LoVo (cell line): ENCODE results near the gene CRACDL.

ENCODE experiments used
- DNase-seq: peaks from one replicate; pipeline ENCODE4 v3.0.0-alpha.2; 2016; ENCODE audit warnings: low spot score

CRACDL gene

DNA sequence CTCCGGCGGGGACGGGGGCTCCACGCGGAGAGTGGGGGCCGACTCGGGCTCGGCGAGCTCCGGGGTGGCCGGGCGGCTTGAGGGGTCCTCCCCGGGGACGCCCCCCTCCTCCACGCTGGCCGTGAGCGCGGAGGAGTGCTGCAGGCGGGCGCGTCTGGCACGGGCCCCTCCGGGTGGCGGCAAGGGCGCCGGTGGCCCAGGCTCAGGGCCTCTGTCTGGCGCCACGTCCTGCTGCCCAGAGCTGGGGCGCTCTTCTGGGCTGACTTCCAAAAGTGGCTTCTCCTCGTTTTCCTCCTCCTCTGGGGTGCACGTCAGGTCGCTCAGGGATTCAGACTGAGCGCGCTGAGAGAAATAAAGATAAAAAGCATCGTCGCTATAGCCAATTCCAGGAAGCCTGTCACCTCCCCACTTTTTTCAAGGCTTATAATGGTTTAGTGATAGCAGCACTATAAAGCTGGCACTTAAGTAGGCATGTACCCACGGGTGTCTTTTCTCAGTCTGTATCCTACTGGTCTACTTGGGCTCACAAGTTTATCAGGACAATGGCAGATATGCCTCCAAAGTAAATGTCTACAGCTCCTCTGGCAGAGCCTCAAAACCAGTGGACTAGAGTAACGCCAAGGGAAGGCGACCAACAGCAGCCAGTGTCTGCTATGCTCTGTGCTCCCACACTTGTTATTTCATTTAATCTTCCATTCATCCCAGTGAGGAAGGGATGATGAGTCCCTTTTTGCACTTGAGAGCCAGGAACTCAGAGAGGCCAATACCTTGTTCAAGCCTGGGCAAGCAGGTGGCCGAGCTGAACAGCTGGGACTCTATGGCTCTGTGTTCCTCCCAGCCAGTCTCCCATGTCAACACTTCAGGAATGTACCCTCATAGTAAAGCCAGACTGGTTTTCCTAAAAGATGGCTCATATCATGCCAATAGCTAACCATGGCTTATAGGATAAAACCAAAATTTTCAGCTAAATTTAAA is 112.5 kb downstream of the CRACDL start:
- DNase-seq: no peak

DNA sequence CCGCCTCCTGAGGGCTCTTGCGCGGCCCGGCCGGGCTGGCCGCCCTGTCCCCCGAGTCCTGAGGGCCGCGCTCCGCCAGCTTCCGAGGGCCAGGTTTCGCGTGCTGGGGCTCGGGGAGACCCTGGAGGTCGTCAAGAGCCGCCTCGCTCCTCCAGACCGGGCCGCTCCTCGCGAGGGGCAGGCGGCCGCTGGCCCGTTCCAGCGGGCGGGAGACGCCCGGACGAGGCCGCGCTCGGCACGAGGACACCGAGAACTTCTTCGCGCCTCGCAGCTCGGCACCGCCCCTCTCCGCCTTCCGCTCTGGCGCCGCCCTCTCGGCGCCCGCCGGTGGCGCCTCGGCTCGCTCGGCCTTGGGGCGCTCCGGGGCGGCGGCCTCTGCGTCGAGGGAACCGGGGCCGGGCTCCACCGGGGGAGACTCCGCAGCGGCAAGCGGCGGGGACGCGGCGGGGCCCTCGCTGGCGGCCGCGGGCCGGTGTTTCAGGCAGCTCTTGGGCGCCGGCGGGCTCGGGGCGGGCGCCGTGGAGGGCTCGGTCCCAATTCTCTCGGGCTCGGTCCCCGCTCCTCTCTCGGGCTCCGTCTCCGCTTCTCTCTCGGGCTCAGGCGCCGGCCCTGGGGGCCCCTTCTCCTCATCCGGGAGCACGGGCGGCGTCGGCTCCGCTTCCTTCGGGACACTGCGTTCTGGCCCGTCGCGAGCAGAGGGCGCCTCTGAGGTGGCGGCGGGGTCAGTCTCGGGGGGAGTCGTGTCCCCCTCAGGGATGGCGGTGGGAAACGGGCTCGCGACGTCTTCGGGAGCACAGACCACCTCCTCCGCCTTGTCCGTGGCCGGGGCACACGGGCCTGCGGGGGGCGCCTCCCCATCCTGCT is 113.5 kb downstream of the CRACDL start:
- DNase-seq: no peak

DNA sequence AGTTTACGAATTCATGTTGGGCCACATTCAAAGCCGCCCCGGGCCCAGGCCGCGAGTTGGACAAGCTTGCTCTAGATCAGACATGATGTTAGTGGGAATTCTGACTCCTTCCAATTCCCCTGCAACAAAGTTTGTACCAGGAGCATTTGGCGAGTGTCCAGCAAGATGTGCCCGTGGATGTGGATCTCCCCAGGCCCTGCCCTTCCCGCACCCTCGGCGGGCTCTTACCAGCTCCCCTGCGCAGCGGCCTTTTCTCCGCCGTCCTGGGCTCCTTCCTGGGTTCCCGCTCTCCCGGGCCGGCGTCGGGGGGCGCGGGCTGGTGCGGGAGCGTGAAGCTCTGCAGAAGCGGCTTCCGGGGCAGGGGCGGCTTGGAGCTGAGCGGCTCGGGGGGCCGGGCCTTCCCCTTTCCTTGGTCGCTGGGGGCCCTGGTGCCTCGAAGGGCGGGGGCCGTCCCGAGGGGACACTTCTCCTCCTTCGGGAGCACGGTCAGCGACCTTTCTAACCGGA is 114.3 kb downstream of the CRACDL start:
- no peak for DNase-seq

DNA sequence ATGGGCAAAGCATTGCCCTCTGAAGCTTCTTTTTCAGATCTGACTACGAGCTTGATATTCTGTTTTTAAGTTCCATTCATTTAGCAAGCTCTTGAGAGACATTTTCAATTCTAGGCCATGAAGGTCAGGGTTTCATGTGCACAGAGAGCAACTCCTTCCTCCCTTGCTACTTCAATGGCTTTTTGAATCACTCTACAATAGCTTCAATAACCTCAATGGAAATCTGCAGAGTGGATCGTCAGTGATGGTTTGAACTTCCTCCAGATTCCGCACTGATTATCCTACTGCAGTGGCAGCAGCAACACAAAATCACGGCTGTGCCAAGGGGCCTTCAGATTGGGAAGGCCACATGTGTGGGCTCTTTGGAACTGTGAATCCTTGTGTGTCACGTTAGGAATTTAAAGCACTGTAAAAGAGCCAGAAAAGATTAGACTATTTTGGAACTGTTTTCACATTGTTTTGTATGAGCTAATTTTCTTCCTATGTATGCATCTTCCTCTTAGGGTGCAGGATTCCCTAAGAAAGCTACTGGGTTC is 116.7 kb downstream of the CRACDL start:
- no peak for DNase-seq

DNA sequence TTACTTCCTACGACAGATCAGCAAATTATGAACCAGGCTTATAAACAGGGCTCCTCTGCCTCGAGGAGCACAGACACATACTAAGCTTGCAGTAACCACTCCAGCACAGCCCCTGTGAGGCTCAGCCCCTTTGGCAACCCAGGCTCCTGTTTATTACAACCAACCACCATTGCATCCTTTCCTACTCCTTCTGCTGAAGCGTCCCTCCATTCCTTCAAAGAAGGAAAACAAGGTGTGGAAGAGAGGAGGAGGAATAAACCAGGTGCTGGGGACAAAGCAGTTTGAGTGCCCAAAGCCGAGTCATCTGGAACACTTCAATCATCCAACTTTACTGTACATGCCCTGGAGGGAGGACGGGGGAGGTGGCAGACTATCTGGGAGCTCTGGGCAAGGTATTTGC is 117.9 kb downstream of the CRACDL start:
- no peak for DNase-seq

DNA sequence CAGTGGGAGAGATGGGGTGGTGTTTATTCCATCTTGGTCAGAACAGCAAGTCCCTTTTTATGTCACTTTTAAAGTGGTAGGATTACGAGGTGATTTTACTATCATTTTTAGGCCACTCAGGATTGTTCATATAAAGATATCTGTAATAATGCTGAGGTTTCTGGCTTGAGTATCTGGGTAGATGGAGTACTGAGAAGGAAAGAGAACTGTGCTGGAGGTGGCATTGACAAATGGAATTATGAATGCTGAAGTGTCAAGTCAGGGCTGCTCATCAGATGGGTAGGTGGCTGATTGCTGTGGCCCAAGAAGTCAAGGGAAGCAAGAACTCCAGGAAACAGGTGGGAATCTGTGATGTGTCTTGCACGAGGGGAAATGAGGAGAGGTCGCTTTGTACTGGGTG is 119.7 kb downstream of the CRACDL start:
- DNase-seq: no peak

DNA sequence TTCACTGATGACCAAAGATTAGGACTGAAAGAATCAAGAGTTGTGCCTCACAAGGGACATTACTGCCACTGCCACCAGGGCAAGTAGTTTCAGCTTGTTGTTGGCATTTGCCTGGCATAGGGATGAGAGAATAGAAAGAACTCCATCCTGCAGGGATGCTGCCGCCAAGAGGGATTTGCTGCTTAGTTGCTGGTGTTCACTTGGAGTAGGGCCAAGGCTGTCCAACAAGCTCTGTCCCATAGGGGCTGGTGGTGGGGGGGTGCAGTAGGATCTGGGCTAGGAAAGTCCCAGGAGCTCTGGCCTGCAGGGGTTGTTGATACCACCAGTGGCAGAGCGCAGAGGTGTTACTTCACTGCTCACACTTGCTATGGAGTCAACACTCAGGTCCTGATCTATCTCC is 120.2 kb downstream of the CRACDL start:
- no peak for DNase-seq

DNA sequence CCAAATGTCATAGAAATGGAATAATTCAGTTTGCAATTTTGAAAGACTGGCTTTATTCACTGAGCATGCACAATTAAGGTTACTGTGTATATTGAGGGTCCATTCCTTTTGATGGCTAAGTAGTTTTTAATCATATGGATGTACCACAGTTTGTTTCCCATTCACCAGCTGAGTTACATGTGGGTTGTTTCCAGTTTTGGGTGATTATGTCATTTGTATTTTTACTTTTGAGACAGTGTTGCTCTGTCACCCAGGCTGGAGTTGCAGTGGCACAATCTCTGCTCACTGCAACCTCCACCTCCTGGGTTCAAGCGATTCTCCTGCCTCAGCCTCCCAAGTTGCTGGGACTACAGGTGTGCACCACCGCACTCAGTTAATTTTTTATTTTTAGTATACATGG is 124.3 kb downstream of the CRACDL start:
- no peak for DNase-seq

DNA sequence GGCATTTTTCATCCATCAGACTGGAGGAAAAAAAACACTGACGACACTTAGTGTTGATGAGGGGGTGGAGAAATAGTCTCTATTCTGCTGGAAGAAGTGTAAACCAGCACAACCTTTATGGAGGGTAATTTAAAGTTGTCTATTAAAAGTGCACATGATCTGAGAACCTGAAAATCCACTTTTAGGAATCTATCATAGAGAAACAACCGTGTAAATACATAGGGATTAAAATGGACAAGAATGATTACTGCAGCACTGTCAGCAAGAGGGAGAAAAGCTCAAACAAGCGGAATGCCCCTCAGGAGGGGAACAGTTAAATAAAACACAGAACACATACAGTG is 125.5 kb downstream of the CRACDL start:
- no peak for DNase-seq

DNA sequence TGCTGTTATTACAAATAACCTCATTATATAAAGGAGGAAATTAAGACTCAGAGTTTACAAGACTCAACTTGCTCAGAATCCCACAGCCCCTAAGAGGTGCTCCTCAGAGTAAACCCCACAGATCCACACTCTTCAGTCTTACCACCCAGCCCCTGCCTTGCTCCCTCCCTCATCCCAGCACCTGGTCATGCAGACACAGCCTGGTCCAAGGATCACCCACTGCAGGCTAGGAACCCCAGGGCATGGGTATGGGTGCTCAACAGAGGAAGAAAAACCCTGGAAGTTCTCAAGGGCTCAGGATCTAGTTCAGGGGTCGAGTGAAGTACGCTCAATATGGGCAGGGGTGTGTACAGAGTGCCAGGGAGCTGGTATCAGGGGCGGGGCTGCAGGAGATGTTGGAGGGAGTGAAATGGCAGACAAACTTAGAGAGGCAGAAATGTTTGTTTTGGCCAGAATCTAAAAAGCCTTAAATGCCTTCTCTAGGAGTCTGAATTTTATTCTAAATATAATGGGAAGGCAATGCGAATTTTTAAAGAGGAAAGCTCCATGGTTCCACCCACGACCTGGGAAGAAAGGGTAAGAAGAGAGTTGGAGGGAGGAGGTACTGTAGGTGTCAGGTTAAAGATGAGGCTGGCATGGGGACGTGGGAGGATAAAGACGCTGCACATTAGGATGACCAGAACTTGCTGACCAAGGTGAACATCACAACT is 126.0 kb downstream of the CRACDL start:
- DNase-seq: no peak

DNA sequence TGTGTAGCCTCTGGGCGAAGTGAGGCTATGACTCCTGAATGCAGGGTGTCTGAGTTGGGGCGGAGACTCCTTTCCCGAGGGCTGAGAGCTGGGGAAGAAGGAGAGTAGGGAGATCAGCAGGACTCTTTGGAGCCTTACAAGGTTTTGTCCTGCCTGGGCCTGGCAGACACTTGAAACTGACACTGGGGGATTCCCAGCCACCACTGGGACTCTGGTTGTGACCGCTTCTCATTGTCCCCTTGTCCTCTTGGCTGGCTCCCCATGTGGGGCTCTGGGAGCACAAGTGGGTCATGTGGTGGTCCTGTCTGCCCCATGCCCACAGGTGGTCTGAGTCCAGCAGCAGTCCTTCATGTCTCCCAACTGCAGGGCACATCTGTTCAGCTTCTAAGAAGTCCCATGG is 126.9 kb downstream of the CRACDL start:
- no peak for DNase-seq

DNA sequence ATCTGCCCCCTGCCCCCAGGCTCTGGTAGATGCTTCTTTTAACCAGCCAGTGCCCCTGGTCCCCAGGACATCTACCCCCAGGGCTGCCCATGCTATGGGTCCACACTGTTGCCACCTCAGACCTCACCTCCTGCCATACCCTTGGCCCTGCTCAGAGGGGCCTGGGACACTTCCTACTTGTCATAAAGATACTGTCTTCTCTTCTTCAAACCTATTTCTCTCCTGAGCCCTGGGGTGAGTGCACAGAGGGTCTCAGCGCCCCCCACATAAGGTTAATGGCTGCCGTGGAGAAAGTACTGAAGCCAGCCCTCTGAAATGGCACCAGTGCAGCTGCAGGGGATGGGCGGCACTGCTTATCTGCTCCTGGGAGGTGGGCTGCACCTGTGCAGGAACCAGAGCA is 127.5 kb downstream of the CRACDL start:
- DNase-seq: no peak

DNA sequence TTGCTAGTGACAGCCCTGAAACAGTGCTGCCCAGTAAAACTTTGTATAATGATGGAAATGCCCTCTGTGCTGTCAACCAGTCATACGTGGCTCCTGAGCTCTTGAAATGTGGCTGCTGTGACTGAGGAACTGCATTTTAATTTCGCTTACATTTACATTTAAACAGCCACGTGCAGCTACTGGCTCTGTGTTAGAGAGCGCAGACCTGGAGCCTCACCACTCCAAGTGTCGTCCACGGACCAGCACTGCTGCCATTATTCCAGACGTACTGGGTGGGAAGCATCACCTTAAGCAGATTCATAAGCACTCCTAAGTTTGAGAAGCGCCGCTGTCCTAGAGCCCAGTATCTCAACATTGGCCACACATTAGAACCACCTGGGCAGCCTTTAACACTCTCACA is 128.1 kb downstream of the CRACDL start:
- DNase-seq: no peak

DNA sequence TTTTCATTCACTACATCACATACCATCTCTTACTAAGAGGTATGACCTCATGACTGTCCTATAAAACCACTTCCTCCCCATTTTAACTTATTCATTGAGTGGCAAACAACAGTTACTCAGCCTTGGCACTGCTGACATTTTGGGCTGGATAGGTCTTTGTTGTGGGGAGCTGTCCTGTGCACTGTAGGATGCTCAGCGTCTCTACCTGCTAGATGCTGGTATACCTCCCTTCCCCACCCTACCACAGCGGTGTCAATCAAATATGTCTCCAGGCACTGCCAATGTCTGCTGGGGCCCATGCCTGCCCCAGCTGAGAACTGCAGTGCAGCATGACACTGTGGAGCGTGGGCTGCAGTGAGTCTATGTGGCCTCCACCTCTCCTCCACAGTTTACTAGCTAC is 128.8 kb downstream of the CRACDL start:
- no peak for DNase-seq

DNA sequence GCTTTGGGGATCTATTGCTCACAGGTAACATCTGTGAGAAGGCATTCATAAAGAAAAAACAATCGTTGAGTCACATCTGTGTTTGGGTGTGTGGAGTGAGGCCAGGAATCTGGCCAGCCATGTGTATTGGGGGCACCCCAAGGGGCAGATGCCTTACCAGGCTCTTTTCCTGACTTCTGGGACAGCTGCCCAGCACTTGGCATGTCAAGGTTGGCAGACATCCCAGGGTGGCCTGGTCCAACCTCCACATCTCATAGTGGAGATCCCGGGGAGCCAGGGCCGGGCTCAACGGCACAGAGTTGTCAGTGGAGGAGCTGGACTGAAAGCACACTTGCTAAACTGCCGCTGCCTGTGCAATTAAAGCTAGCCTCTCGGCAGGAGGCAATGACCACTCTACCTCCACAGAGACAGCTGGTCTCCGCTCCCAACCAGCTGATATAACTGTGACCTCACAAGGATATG is 129.8 kb downstream of the CRACDL start:
- peak; percentile 0 for DNase-seq

DNA sequence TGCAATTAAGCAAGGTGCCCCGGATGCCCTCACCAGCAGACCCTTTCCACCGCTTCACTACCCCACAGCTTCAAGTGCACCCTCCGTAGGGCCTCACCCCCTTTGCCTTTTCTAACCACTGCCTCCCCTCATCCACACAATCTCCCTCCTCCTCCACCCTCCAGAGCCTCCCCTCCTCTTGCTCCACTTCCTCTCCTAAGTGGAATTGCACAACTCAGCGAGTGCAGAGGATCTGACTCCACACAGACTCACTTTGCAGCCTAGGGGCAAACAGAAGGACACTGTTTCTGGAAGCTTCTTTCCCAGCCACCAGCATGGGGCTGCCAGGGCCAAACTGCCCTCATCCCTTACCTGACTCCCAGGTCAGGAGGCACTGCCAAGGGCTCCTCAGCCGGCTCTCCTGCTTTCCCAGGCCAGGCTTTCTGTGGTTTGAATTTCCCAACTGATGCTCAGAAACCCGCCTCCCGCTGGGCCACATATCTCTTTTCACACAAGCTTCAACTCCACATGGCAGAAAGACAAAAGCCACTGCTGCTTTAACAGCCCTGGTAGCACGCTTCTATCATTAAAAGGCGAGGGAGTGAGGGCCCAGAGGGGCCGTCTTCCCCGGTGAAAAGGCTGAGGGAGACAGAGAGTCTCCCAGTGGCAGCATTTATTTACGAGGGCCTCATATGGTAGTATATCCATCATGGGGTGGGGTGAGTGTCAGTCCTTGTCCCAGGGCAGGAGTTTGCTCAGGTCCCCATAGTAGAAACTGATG is 130.4 kb downstream of the CRACDL start:
- no peak for DNase-seq

DNA sequence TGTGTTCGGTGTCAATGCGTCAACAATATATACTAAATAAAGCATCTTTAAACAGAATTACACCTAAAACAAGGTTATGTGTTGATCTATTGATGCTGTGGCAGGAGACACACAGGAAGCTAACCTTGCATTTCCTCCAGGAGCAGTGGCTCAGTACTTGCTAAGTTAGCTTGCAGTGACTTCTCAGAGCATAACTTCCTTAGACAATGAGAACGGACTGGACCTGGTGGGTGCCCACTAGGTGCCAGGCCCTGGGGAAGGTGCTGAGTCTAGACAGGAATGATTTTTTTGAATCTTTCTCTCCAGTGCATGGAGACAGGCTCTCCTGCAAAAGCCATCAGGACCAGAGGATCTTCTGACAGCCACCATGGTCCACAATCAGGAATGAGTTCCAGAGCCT is 131.3 kb downstream of the CRACDL start:
- DNase-seq: no peak

DNA sequence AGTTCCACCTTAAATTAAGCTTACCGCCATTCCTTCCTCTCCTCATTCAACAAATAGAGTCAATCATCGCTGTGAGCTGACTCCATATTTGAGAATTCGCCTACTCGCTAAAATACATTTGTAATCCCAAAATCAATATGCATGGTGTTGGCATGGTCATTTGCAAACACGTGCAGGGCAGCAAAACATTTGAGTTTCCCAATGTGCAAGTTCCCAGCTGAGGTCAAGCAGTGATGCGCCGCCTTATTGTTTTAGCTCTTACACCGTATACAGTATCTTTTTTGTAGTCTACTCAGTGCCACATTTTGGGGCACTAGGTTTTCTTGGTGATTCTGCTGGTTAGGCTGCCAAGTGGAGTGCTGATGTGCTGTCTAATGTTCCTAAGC is 131.8 kb downstream of the CRACDL start:
- no peak for DNase-seq

DNA sequence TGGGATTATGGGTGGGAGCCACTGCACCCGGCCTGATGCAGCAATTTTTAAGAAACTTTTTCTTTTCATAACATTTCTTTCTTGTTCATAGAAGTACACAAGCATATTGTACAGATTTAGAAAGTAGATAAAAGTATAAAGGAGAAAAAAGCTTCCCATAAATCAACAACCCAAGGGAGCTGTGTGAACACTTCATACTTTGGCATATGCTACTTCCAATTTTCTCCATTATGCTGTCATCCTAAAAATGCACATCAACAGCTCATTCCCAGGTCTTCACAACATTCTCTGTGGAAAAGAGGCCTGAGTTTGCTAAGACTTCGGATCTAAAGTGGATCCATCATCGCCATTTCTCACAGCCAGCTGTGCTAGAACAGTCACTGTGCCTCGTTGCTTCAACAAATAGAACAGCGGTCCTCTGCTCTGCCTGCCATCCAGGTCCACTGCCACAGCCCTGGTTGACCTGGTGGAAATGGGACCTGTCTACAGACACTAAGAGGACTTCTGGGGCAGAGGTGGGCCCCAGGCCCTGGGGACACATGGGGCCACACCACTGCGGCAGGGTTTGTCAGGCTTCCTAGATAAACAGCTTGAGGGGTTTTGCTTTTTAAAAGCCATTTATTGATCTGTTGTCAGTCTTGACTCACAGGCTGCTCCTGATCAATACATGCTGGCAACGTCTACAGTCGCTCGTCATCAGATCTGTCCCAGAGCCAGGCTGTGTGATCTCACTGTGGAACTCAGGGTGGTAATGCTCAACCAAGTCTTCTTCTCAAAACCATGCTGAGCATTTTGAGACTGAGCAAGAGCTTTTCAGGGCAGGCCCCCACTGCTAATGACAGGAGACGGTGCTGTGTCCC is 132.4 kb downstream of the CRACDL start:
- no peak for DNase-seq

DNA sequence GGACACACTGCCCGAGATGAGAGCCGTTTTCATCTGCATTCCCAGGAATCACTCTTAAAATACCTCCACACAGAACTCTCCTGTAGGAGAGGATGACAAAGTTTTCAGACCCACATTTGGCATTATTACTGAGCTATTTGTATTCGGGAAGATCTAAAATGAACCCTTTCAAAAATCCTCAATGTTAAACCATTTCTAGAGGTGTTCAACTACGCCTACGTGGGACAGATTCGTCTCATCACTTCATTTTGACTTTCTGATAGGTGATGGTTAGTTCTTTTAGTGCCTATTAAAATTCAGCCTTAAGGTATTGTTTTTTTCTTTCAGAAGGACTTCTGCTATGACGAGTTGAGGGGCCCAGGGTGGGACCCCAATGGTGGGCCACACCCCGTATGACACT is 133.7 kb downstream of the CRACDL start:
- no peak for DNase-seq
